GM12878 (cell line): Measurements from ENCODE around the gene RPS10. TPM values are rescaled to one million over a fixed set of nuclear protein-coding genes. Genes with fewer than 3 reads are reported as not detected.

ENCODE experiments used
- ATAC-seq: fragments of 200-7000 bp; cut with Tn5 transposase; 3 replicates; pipeline ENCODE4 v1.9.1; 2020; ENCODE audit warnings: mild to moderate bottlenecking, moderate library complexity
- BruUV-seq: library from RNA; stranded (reverse); fragments of 400-500 nt; replicated peaks from 2 replicates; lab custom pipeline; 2021; lab: Mats Ljungman, UMichigan
- CTCF ChIA-PET: fragments of 300-600 bp; sonication (Branson Sonifier 250); formaldehyde crosslinking; extraction: SDS; loops from one replicate; lab custom pipeline; 2021; ENCODE audit warnings: inconsistent platforms; lab: Yijun Ruan, JAX
- POLR2A ChIA-PET: fragments of 350-600 bp; formaldehyde crosslinking; extraction: SDS; loops from one replicate; lab custom pipeline; 2021; ENCODE audit warnings: inconsistent platforms; lab: Charles Lee
- RAD21 ChIA-PET: fragments of 300-600 bp; sonication (Branson Sonifier 250); formaldehyde crosslinking; loops from one replicate; lab custom pipeline; 2023; ENCODE audit warnings: antibody characterized with exemption; ENCODE audit not compliant: unreplicated experiment; lab: Charles Lee
- SMC1A ChIA-PET: fragments of 300-600 bp; sonication (Branson Sonifier 250); formaldehyde crosslinking; loops from one replicate; lab custom pipeline; 2023; ENCODE audit not compliant: unreplicated experiment, uncharacterized antibody; lab: Charles Lee
- DNase-seq: peaks from one replicate; pipeline ENCODE4 v3.0.0-alpha.2; 2011; ENCODE audit warnings: low read depth, low spot score
- FAIRE-seq: peaks from 3 replicates; lab custom pipeline; 2011; peaks lifted over from hg19 to GRCh38; lab: Jason Lieb, UNC
- H2AFZ ChIP-seq: 2 replicates; pipeline ENCODE4 v1.6.0; 2011; ENCODE audit warnings: low read depth, low read length, control low read depth; ENCODE audit not compliant: control insufficient read depth
- H3K27ac ChIP-seq: 2 replicates; pipeline ENCODE4 v1.5.1; 2011; ENCODE audit warnings: control low read depth; ENCODE audit not compliant: control insufficient read depth, insufficient read depth
- H3K27me3 ChIP-seq, 2 experiments: replicated peaks in 1 of 2; 2 replicates each; pipeline versions ENCODE4 v1.6.0 to v1.6.1; 2011; ENCODE audit warnings: low read length in 1 of 2; ENCODE audit not compliant: control insufficient read depth in 2 of 2, insufficient read depth in 2 of 2
- H3K36me3 ChIP-seq, 2 experiments: 2 replicates each; pipeline ENCODE4 v1.5.1; 2011; ENCODE audit warnings: low read length in 1 of 2; ENCODE audit not compliant: control insufficient read depth in 2 of 2, insufficient read depth in 2 of 2
- H3K4me1 ChIP-seq: 2 replicates; pipeline ENCODE4 v1.6.1; 2011; ENCODE audit warnings: mild to moderate bottlenecking, low read length, moderate library complexity, mixed read lengths; ENCODE audit not compliant: control insufficient read depth, insufficient read depth
- H3K4me2 ChIP-seq: 2 replicates; pipeline ENCODE4 v1.6.0; 2011; ENCODE audit warnings: control low read depth; ENCODE audit not compliant: control insufficient read depth, insufficient read depth
- H3K4me3 ChIP-seq: fragments of 200-600 bp; sonication (generic); 2 replicates; pipeline ENCODE4 v1.5.1; 2016
- H3K79me2 ChIP-seq: 2 replicates; pipeline ENCODE4 v1.6.0; 2011; ENCODE audit warnings: low read length; ENCODE audit not compliant: control insufficient read depth, insufficient read depth
- H3K9ac ChIP-seq: 2 replicates; pipeline ENCODE4 v1.8.0; 2011; ENCODE audit warnings: low read length, control low read depth, mixed read lengths; ENCODE audit not compliant: control insufficient read depth, insufficient read depth
- H3K9me3 ChIP-seq: replicated peaks from 3 replicates; pipeline ENCODE4 v1.5.1; 2011; ENCODE audit warnings: mild to moderate bottlenecking, low read length; ENCODE audit not compliant: control insufficient read depth, insufficient read depth
- H4K20me1 ChIP-seq: 2 replicates; pipeline ENCODE4 v1.6.0; 2011; ENCODE audit not compliant: control insufficient read depth, insufficient read depth
- WGBS: methylation state at CpG from one replicate; pipeline ENCODE4 v1.1.6; 2016; ENCODE audit warnings: low lambda C conversion rate; ENCODE audit not compliant: insufficient replicate concordance, insufficient coverage; ENCODE audit errors: missing lambda C conversion rate; 5-methylcytosine and 5-hydroxymethylcytosine counted together
- in situ Hi-C: fragments of 300-500 bp; cut with MboI; formaldehyde crosslinking; loops from 9 replicates; pipeline ENCODE4 v1.14.3; 2018; ENCODE audit warnings: mixed read lengths
- intact Hi-C: fragments of 100-400 bp; cut with micrococcal nuclease; formaldehyde crosslinking; loops from one replicate; pipeline ENCODE4 v1.14.2; 2022; ENCODE audit not compliant: unreplicated experiment
- polyA plus RNA-seq, 11 experiments: library from polyadenylated mRNA; depleted of rRNA in 4 of 11; unstranded in 6 of 11; stranded (reverse) in 5 of 11; fragments of >200 nt; fragmentation: Nextera tagmentation in 4 of 11; fragmentation: Illumina TruSeq in 1 of 11; extraction: Ambion mirVana in 4 of 11; extraction: Trizol in 1 of 11; gene quantifications; 1 replicate in 1 of 11; 2 replicates in 10 of 11; pipeline versions ENCODE4 v1.2.1 to v1.2.3, GENCODE V29; 2011 to 2016; ENCODE audit warnings: inconsistent platforms in 2 of 11, missing spikeins in 2 of 11, low read depth in 1 of 11
- total RNA-seq, 4 experiments: library from RNA; depleted of rRNA in 3 of 4; stranded (reverse); fragments of >200 nt in 3 of 4; fragmentation: Illumina TruSeq in 1 of 4; extraction: Trizol in 1 of 4; gene quantifications; 2 replicates each; pipeline versions ENCODE4 v1.2.1 to v1.2.3, GENCODE V29; 2013 to 2021
- TF ChIP-seq, protein P1 (sequence below): fragments of 450-650 bp; IDR thresholded peaks from 2 replicates; pipeline ENCODE4 v1.6.1; 2016; ENCODE audit warnings: mild to moderate bottlenecking, moderate library complexity, borderline replicate concordance

The RPS10 gene
- total and polyA plus RNA-seq, 10 of the 15 experiments (the other 5 are each of a cell fraction or from before 2014, with no cell fraction given): 1,546 to 3,970 (median 2,813) TPM

DNA sequence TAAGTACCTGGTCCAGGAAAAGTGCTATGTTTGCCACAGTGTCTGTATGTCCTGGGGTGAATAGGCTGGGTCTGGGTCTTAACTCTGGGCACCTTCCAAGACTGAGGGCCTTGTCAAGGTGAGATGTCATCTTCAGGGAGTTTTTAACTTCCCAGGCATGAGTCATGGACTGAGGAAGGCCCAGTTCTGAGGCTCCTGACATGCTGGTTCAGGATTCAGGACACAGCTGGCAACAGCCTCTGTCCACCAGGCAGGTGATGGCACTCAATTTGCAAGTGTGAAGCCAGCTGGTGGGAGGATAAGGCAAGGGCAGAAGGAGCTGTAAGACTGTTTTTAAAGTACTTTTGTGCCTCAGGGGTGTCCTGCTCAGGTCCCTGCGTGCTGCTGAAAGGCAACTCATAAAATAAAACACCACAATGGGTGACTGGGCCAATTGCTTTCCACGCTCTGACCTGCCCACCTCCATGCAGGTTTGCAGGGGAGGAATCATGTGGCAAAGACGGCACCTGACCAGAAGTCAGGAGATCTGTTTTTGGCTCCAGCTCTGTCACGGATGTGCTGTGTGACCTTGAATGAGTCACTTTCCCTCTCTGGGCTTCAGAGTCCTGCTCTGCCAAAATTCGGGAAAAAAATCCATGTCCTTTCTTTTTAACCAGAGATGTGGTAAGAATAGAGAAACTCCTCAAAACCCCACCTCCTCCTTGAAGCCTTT lies 35.1 kb upstream of the RPS10 start:
- Histone ChIP-seq H3K9me3 (no peaks in the 10 kb centered on the region), H3K36me3 (no peaks in the 10 kb centered on the region), H3K4me2 (no peak overlapping the region), H3K27me3 (peaks cover 0 to 3% of the 10 kb centered on the region in 2 experiments; a peak in 2 of 4 replicates), H3K79me2 (no peaks in the 10 kb centered on the region), H3K27ac (no peak overlapping the region), H3K4me1 (no peaks in the 10 kb centered on the region; the same call in 1 of the 2 replicates), H3K9ac (no peak overlapping the region), H3K4me3 (no peak overlapping the region), H2AFZ (no peak overlapping the region), H4K20me1 (no peaks in the 10 kb centered on the region)
- DNase-seq (no peak), ATAC-seq (no peak), FAIRE-seq (no peak)
- intact Hi-C loops (loop anchor here (1.0 to 5.0 kb wide), 2 partner anchors 148 to 681 kb away; partner anchors contain the start of gene TCP11), in situ Hi-C loops (no loop called here)
- TF ChIP-seq, protein P1, sequence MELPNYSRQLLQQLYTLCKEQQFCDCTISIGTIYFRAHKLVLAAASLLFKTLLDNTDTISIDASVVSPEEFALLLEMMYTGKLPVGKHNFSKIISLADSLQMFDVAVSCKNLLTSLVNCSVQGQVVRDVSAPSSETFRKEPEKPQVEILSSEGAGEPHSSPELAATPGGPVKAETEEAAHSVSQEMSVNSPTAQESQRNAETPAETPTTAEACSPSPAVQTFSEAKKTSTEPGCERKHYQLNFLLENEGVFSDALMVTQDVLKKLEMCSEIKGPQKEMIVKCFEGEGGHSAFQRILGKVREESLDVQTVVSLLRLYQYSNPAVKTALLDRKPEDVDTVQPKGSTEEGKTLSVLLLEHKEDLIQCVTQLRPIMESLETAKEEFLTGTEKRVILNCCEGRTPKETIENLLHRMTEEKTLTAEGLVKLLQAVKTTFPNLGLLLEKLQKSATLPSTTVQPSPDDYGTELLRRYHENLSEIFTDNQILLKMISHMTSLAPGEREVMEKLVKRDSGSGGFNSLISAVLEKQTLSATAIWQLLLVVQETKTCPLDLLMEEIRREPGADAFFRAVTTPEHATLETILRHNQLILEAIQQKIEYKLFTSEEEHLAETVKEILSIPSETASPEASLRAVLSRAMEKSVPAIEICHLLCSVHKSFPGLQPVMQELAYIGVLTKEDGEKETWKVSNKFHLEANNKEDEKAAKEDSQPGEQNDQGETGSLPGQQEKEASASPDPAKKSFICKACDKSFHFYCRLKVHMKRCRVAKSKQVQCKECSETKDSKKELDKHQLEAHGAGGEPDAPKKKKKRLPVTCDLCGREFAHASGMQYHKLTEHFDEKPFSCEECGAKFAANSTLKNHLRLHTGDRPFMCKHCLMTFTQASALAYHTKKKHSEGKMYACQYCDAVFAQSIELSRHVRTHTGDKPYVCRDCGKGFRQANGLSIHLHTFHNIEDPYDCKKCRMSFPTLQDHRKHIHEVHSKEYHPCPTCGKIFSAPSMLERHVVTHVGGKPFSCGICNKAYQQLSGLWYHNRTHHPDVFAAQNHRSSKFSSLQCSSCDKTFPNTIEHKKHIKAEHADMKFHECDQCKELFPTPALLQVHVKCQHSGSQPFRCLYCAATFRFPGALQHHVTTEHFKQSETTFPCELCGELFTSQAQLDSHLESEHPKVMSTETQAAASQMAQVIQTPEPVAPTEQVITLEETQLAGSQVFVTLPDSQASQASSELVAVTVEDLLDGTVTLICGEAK: no peak
- CTCF ChIA-PET: interaction anchor here (0.5 to 8.7 kb wide), 46 partner anchors 8 to 1735 kb away, joined by 3 to 198 read pairs (median 5); partner anchors contain the start of genes ANKS1A, BLTP3A and SMIM29
- SMC1A ChIA-PET: interaction anchor here (0.5 to 5.8 kb wide), 23 partner anchors 7 to 779 kb away, joined by 3 to 124 read pairs (median 4); partner anchors contain the start of gene SNRPC
- POLR2A ChIA-PET: interaction anchor here (0.6 kb wide), 1 partner anchor 172 kb away, joined by 3 read pairs; no protein-coding TSS in a partner anchor
- no TSS peak for BruUV-seq
- RAD21 ChIA-PET: interaction anchor here (0.6 to 4.7 kb wide), 28 partner anchors 7 to 747 kb away, joined by 3 to 99 read pairs (median 5); partner anchors contain the start of genes BLTP3A, RPS10 and SMIM29
- WGBS: 37% methylated on average over 5 of the region's 5 CpGs
